Ishikawa (cell line): ENCODE results near the gene IL4R.

Experiments
- CREB1 ChIP-seq: IDR thresholded peaks from 2 replicates; pipeline ENCODE4 v1.6.1; 2012; ENCODE audit warnings: low read depth
- EP300 ChIP-seq: IDR thresholded peaks from 2 replicates; pipeline ENCODE4 v1.6.1; 2012; ENCODE audit warnings: borderline replicate concordance
- FOXM1 ChIP-seq: IDR thresholded peaks from 2 replicates; pipeline ENCODE4 v1.6.1; 2012; ENCODE audit warnings: low read depth, borderline replicate concordance
- MAX ChIP-seq: IDR thresholded peaks from 2 replicates; pipeline ENCODE4 v1.6.1; 2012
- NFIC ChIP-seq: IDR thresholded peaks from 2 replicates; pipeline ENCODE4 v1.6.1; 2012
- RAD21 ChIP-seq: IDR thresholded peaks from 2 replicates; pipeline ENCODE4 v1.6.1; 2012; ENCODE audit warnings: low read depth
- REST ChIP-seq: IDR thresholded peaks from 2 replicates; pipeline ENCODE4 v1.6.1; 2012; ENCODE audit warnings: low read depth, mild to moderate bottlenecking
- TAF1 ChIP-seq: IDR thresholded peaks from 2 replicates; pipeline ENCODE4 v1.6.1; 2012; ENCODE audit warnings: low read depth, mild to moderate bottlenecking
- TEAD4 ChIP-seq: IDR thresholded peaks from 2 replicates; pipeline ENCODE4 v1.6.1; 2012
- USF1 ChIP-seq: IDR thresholded peaks from 2 replicates; pipeline ENCODE4 v1.6.1; 2012
- YY1 ChIP-seq: IDR thresholded peaks from 2 replicates; pipeline ENCODE4 v1.6.1; 2012; ENCODE audit warnings: low read depth
- ZBTB7A ChIP-seq: IDR thresholded peaks from 2 replicates; pipeline ENCODE4 v1.6.1; 2012; ENCODE audit warnings: low read depth

GRCh38 chr16:27265982-27266381, 47.8 kb upstream of the IL4R start:
- TF ChIP-seq CREB1 (no peak), YY1 (no peak), FOXM1 (no peak), MAX (no peak), EP300 (no peak), RAD21 (no peak), TAF1 (no peak), USF1 (no peak), REST (no peak), ZBTB7A (no peak), NFIC (no peak), TEAD4 (no peak)
